ENCODE data around the gene GRK6.

The GRK6 gene

GRCh38 chr5:177446200-177447065 lies 20.0 kb downstream of the GRK6 start, which contains the start of gene PRR7:
Gene PRR7, plus strand, starts transcription at chr5:177446814. Its CDS starts 8,254 bp downstream, at chr5:177455068.
- peak; percentile 52 for DNase-seq
- TF ChIP-seq CTCF (IDR thresholded peaks at IDR 0.05; ENCODE audit: low read depth, low read length, missing control alignments), result peak; percentile 13
- peak within 1 kb of the TSS; percentile 65 for H3K4me3 ChIP-seq (ENCODE audit: low read depth, low read length)
- H3K27me3 ChIP-seq (replicated peaks), result no peaks in the 10 kb centered on the region
- in situ Hi-C loops (cut with HindIII; ENCODE audit: low pct_ligation_motif_present, low sequenced_read_pairs), result loop anchor here (25.0 kb wide), 1 partner anchor 134 kb away; the partner anchor contains the start of genes MXD3, PRELID1 and RAB24
- peaks cover 2% of the 10 kb centered on the region for H3K36me3 ChIP-seq (replicated peaks)
- H3K27ac ChIP-seq, result peak within 1 kb of the TSS; percentile 45

- Histone ChIP-seq H3K4me3 (ENCODE audit: low read depth, low read length) (peak overlapping the region; percentile 53), H3K27me3 (replicated peaks) (no peaks in the 10 kb centered on the region), H3K36me3 (replicated peaks) (peaks cover under 1% of the 10 kb centered on the region), H3K27ac (peak overlapping the region; percentile 45)
- in situ Hi-C loops (cut with HindIII; ENCODE audit: low pct_ligation_motif_present, low sequenced_read_pairs), result loop anchor here (25.0 kb wide), 1 partner anchor 135 kb away; the partner anchor contains the start of genes MXD3, PRELID1 and RAB24
- TF ChIP-seq CTCF (IDR thresholded peaks at IDR 0.05; ENCODE audit: low read depth, low read length, missing control alignments), result no peak
- DNase-seq, result no peak
Measured at GRCh38 chr5:177447066-177447610, 20.7 kb downstream of the GRK6 start.

GRCh38 chr5:177447611-177448243 lies 21.3 kb downstream of the GRK6 start:
- Histone ChIP-seq H3K27ac (no peak overlapping the region), H3K27me3 (replicated peaks) (no peaks in the 10 kb centered on the region), H3K36me3 (replicated peaks) (no peaks in the 10 kb centered on the region), H3K4me3 (ENCODE audit: low read depth, low read length) (peak overlapping the region; percentile 36)
- in situ Hi-C loops (cut with HindIII; ENCODE audit: low pct_ligation_motif_present, low sequenced_read_pairs), result loop anchor here (25.0 kb wide), 1 partner anchor 135 kb away; the partner anchor contains the start of genes MXD3, PRELID1 and RAB24
- TF ChIP-seq CTCF (IDR thresholded peaks at IDR 0.05; ENCODE audit: low read depth, low read length, missing control alignments), result peak; percentile 5
- DNase-seq, result no peak

- no peak overlapping the region for H3K4me3 ChIP-seq (ENCODE audit: low read depth, low read length)
- in situ Hi-C loops (cut with HindIII; ENCODE audit: low pct_ligation_motif_present, low sequenced_read_pairs), result loop anchor here (25.0 kb wide), 1 partner anchor 136 kb away; the partner anchor contains the start of genes MXD3, PRELID1 and RAB24
- no peak overlapping the region for H3K27ac ChIP-seq
- DNase-seq, result no peak
- H3K27me3 ChIP-seq (replicated peaks), result no peaks in the 10 kb centered on the region
- no peak for TF ChIP-seq CTCF (IDR thresholded peaks at IDR 0.05; ENCODE audit: low read depth, low read length, missing control alignments)
- no peaks in the 10 kb centered on the region for H3K36me3 ChIP-seq (replicated peaks)
Measured at GRCh38 chr5:177448244-177448950, 21.9 kb downstream of the GRK6 start.

All from brain microvascular endothelial cell (primary cell).